HL-60 (cell line): Measurements from ENCODE around the gene SSTR4.

Source experiments
- GABPA ChIP-seq: IDR thresholded peaks from 2 replicates; pipeline ENCODE4 v1.6.1; 2012; ENCODE audit warnings: low read depth
- REST ChIP-seq: IDR thresholded peaks from 2 replicates; pipeline ENCODE4 v1.6.1; 2012; ENCODE audit warnings: low read depth; ENCODE audit not compliant: insufficient replicate concordance
- TF ChIP-seq, protein P1 (sequence below): IDR thresholded peaks from one replicate; pipeline ENCODE4 v1.5.1; 2011; ENCODE audit warnings: low read length, control low read depth, inconsistent platforms; ENCODE audit not compliant: insufficient read depth

DNA sequence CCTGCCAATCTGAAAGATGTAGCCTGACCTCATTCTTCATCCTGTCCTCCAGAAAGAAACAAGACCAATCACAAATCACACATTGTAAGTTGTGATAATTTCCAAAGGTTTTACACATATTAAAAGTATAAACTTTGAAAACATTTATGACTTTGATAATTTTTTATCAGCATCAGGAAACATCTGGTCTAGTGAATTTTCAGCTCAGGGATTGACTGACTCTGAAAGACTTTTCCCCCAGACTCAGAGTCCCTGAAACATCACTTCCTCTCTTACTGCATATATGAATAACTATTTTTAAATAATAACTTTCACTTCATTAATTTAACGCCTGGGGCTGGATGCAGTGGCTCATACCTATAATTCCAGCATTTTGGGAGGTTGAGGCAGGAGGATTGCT is 48.5 kb upstream of the SSTR4 start:
- TF ChIP-seq, protein P1, sequence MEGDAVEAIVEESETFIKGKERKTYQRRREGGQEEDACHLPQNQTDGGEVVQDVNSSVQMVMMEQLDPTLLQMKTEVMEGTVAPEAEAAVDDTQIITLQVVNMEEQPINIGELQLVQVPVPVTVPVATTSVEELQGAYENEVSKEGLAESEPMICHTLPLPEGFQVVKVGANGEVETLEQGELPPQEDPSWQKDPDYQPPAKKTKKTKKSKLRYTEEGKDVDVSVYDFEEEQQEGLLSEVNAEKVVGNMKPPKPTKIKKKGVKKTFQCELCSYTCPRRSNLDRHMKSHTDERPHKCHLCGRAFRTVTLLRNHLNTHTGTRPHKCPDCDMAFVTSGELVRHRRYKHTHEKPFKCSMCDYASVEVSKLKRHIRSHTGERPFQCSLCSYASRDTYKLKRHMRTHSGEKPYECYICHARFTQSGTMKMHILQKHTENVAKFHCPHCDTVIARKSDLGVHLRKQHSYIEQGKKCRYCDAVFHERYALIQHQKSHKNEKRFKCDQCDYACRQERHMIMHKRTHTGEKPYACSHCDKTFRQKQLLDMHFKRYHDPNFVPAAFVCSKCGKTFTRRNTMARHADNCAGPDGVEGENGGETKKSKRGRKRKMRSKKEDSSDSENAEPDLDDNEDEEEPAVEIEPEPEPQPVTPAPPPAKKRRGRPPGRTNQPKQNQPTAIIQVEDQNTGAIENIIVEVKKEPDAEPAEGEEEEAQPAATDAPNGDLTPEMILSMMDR: no peak
- no peak for TF ChIP-seq REST
- TF ChIP-seq GABPA: no peak
